AG04449 (cell line): ENCODE results near the gene RTP5.

ENCODE experiments used
- CTCF ChIA-PET: fragments of 350-600 bp; formaldehyde crosslinking; extraction: SDS; loops from one replicate; lab custom pipeline; 2021; ENCODE audit warnings: antibody characterized with exemption; lab: Yijun Ruan, JAX
- POLR2A ChIA-PET: fragments of 400-600, 350-600 bp; formaldehyde crosslinking; extraction: SDS; loops from one replicate; lab custom pipeline; 2020; ENCODE audit warnings: antibody characterized with exemption, inconsistent platforms; lab: Yijun Ruan, JAX
- DNase-seq: peaks from one replicate; pipeline ENCODE4 v3.0.0-alpha.2; 2010; ENCODE audit warnings: low read depth, low spot score
- H3K4me3 ChIP-seq: 2 replicates; pipeline ENCODE4 v1.5.1; 2011; ENCODE audit warnings: low read depth, mild to moderate bottlenecking, control low read depth, low read length
- TF ChIP-seq, protein P1 (sequence below): IDR thresholded peaks from one replicate; pipeline ENCODE4 v1.5.1; 2011; ENCODE audit warnings: mild to moderate bottlenecking, moderate library complexity, low read length, control low read depth, inconsistent platforms; ENCODE audit not compliant: insufficient read depth; ENCODE audit errors: missing control alignments

Gene RTP5

GRCh38 chr2:241865416-241865956 is 4.0 kb upstream of the RTP5 start:
- POLR2A ChIA-PET, result no interaction called here
- CTCF ChIA-PET, result interaction anchor here (4.0 kb wide), 1 partner anchor 13 kb away, joined by 44 read pairs; no protein-coding TSS in a partner anchor
- TF ChIP-seq, protein P1, sequence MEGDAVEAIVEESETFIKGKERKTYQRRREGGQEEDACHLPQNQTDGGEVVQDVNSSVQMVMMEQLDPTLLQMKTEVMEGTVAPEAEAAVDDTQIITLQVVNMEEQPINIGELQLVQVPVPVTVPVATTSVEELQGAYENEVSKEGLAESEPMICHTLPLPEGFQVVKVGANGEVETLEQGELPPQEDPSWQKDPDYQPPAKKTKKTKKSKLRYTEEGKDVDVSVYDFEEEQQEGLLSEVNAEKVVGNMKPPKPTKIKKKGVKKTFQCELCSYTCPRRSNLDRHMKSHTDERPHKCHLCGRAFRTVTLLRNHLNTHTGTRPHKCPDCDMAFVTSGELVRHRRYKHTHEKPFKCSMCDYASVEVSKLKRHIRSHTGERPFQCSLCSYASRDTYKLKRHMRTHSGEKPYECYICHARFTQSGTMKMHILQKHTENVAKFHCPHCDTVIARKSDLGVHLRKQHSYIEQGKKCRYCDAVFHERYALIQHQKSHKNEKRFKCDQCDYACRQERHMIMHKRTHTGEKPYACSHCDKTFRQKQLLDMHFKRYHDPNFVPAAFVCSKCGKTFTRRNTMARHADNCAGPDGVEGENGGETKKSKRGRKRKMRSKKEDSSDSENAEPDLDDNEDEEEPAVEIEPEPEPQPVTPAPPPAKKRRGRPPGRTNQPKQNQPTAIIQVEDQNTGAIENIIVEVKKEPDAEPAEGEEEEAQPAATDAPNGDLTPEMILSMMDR, result no peak
- H3K4me3 ChIP-seq, result no peak overlapping the region
- no peak for DNase-seq

- TF ChIP-seq, protein P1, result no peak
- POLR2A ChIA-PET, result no interaction called here
- no peak for DNase-seq
- no peak overlapping the region for H3K4me3 ChIP-seq
- CTCF ChIA-PET, result interaction anchor here (0.9 to 4.0 kb wide), 2 partner anchors 9 to 12 kb away, joined by 3 to 44 read pairs; no protein-coding TSS in a partner anchor
These were observed 3.4 kb upstream of the RTP5 start for GRCh38 chr2:241865957-241866789.

DNA sequence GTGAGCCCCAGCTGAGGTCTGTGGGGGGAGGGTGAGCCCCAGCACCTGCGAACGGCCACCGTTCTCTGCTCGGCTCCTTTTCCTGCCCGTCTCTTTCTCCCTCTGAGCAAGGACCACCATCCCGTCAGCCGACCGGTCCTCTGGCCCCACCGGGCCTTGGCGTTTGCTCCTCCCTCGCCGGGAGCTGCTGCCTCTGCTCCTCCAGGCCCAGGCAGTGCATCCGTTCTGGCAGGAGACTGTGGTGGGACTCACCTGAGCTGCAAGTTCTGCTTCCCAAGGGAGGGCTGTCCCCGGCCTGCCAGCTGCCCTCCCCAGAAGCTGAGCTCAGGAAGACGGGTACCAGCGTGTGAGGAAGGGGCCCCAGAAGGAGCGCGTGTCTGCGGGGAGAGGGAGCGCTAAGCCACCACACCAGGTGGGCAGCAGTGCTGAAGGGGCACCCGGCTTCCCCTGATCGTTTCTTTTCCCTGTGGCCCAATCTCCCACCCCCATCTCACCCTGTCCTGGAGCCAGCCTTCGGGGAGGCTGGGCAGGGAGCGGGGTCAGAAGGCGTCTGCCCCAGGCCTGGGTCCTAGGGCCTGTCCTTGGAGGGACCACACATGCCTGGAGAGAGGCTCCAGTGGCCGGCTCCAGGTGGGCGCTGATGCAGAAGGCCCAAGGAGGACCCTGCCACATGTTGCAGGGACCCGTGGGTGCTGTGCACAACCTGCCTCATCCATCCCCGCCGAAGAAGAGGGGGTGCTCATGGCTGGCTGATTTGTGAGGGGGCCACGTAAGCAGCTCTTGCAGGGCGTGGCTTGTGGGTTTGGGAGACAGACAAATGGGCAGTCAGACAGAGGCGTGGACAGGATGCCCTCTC is 2.5 kb upstream of the RTP5 start:
- POLR2A ChIA-PET, result no interaction called here
- TF ChIP-seq, protein P1, result no peak
- CTCF ChIA-PET, result interaction anchor here (0.9 to 4.0 kb wide), 2 partner anchors 8 to 11 kb away, joined by 3 to 44 read pairs; no protein-coding TSS in a partner anchor
- DNase-seq, result no peak
- no peak overlapping the region for H3K4me3 ChIP-seq

GRCh38 chr2:241867776-241868420 is 1.6 kb upstream of the RTP5 start:
- ChIA-PET POLR2A (no interaction called here), CTCF (interaction anchor here (0.9 to 4.0 kb wide), 3 partner anchors 8 to 208 kb away, joined by 3 to 44 read pairs (median 5); no protein-coding TSS in a partner anchor)
- DNase-seq, result no peak
- TF ChIP-seq, protein P1, result no peak
- H3K4me3 ChIP-seq, result no peak overlapping the region

GRCh38 chr2:241868661-241869081 is 858 bp upstream of the RTP5 start:
- TF ChIP-seq, protein P1, result no peak
- POLR2A ChIA-PET, result no interaction called here
- CTCF ChIA-PET, result interaction anchor here (0.9 to 4.0 kb wide), 3 partner anchors 9 to 209 kb away, joined by 3 to 44 read pairs (median 5); no protein-coding TSS in a partner anchor
- H3K4me3 ChIP-seq, result no peak overlapping the region
- no peak for DNase-seq
